HuH-7 (cell line): Measurements from ENCODE around the gene RORB.
A peak's percentile ranks its signal among the peaks of the same experiment; 100 is the strongest.
"Not testable (repeated sequence)": the region's sequence is repeated elsewhere in the genome, so short reads cannot be mapped to it uniquely, and the experiment has no call there.

Experiments used
- DNase-seq: peaks from one replicate; pipeline ENCODE4 v3.0.0; 2011; ENCODE audit warnings: low spot score

Gene RORB

DNA sequence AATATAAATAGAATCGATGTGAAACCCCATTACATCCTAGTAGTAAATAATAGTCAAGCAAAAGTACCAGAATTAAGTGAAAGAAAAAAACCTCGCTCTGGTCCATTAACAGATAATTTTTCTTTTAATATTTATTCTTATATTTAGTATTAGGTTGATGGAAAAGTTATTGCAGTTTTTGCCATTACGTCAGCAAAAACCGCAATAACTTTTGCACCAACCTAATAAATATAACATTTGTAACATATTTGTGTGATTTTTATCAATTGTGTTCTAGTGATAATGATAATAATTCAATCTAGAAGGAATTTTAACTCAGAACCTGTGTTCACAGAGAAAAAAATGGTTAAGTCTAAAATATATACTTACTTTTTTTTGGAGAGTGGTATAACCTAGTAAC is 16.1 kb downstream of the RORB start:
- DNase-seq, result no peak

DNA sequence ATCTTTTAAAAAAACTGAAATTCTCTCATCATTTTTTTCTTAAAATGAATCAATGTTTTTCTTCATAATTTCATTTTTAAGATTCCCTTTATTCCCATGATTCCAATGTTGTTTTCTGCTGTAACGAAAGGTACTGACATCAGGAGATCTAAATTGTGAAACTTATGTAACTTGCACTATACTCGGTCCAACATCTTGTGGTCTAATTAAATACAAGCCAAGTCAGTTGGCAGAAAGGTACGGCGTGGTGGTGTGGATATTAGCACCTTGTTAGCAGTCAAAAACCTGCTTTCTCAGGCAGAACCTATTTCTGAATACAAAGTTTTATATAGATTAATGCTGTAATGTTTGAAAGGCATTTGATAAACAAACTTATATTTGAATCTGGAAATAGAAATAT is 20.1 kb downstream of the RORB start:
- no peak for DNase-seq

DNA sequence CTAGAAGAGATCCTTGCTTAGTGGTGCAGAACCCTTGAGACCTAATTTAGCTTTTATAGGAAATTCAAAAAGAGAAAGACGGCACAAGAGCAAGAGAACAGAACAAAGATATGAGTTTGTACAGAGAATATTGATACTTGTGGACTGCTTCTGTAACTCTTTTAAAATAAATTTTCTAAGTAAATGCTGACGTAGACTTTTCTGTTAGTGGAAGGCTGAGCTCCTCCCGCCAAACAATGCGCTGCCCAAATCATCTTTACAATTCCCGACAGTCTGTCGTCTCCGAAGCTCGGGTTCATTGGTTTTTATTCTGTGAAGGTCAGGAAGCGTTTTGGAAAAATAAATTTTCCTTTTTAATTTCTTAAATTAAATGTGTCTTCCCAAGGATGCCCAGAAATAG is 22.3 kb downstream of the RORB start:
- no peak for DNase-seq

DNA sequence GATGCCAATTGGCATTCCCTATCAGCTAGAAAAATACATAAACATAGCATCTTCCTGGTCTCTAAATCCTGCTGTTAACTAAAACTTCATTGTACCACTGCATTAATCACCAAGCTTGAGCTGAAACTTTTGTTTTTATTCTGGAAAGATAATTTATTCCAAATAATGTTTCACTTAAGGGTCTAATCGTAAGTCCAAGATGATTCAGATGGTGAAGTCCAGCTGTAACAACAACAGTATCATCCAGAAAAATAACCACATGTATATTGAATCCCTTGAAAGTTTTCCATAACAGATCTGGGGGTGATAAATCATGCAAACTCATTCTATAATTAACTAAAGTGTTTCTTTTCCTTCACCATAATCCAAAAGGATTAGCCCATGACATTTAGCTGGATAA is 23.9 kb downstream of the RORB start:
- DNase-seq, result no peak

DNA sequence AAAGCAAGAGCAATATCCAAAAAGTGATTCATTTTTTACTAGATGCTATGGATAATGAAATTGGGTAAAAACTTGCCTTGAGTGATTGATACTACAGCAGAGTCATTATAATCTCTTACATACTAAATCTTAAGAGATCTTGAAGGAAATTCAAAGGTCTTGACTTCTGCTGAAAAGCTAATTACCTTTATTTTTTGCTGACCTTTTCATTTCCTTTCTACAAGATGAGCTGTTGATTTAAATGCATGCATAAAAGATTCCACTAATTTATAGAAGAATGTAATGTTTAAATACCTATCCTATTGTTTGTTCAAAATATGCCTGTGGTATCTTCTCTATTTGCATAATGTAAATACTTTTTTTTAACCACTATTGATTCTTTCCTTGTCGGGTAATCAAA is 27.2 kb downstream of the RORB start:
- DNase-seq, result no peak

DNA sequence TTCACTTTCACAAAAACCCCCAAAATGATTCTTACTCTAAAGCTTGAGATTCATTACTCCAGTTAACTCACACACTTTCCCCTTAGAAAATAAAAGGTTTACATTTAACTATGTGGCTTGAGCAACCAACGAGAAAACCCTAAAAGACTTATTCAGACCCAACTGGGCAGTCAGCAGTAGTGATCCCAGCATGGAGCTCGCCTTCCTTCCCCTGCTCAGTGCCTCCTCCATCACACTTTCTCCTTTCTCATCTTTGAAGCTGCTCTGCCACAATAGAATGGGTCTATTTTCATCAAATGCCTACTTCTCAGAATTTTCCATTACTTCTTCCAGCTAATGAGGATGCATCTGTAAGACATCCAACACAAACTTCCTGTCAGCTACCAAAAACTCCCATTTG is 29.1 kb downstream of the RORB start:
- DNase-seq, result no peak

DNA sequence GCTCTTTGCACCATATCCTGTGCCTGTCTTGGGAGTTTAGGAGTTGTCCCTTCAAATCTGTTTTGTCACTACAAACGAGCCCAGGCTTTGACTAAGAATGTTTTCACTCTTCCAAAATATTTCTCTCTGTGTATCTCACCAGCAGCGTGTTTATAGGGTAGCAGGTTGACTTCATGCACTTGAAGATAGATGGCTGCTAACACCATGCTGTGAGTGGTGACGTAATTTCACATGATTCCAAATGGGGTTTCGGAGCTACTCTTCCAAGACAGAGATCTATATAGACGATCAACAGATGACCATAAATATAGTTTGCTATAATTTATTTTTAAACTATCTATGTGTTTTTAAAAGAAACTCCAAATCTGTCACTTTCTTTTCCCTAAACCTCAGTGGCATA is 30.6 kb downstream of the RORB start:
- no peak for DNase-seq

DNA sequence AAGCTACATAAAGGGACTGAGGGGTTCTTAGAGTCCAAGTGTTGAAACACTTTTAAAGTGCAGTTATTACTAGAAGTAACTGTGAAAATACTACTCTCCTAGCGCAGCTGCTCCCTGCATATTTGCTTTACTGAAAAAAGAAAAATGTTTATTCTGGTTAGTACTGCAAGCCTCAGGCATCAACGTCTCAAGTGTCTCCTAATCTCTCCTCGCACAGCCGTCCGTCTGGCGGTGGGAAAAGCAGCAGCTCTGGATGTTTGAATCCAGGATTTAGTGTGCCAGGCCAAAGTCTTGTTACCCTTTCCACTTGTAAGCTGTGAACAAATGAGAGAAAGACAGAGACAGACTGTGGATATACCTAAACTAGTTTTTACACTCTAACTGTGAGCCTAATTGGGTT is 31.1 kb downstream of the RORB start:
- DNase-seq, result no peak

DNA sequence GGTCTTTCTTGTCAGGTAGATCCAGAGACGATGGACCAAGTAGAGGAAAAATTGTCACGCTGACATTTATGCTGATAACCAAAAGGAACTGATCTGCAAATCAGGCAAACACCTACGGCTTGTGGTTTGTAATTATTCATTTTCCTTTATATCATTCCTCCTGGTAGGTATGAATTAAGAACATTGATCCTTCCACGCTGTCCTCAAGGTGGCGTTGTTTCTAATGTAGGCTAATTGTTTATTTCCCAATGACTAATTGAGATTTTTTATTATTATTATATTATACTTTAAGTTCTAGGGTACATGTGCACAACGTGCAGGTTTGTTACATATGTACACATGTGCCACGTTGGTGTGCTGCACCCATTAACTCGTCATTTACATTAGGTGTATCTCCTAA is 33.3 kb downstream of the RORB start:
- not testable (repeated sequence) for DNase-seq

DNA sequence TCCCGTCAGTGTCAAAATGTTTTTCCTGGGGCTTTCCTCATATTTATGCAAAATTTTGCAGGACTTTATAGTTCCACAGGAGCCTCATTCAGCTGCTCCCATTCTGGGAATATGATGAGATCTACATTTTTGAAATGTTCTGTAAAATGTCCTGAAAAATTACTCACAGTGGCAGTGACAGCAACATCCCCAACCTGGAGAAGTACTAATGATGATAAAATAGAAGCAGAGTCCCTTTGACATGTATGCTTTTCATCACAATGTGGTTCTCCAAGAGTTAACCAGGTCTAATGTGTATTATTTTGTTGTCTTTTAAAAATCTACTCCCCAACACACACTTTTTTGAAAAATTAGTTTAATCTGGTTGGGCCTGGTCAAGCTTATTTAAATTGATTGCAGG is 36.1 kb downstream of the RORB start:
- DNase-seq, result no peak

DNA sequence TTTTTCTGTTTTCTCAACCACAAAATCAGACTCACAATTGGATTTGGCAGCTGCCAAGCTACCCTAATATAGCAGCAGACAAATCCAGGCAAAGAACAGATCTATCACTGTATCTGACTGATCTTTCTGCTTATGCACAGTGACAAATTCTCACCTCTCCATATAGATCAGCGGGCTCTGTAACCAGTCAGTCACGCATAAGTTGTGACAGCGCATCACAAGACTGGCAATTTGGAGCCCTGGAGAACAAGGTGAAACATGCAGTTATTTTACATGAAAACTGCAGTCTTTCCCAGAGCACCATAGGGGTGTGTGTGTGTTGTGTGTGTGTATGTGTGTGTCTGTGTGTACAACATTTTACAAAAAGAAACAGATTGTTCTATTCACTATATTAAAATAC is 37.7 kb downstream of the RORB start:
- DNase-seq, result no peak

DNA sequence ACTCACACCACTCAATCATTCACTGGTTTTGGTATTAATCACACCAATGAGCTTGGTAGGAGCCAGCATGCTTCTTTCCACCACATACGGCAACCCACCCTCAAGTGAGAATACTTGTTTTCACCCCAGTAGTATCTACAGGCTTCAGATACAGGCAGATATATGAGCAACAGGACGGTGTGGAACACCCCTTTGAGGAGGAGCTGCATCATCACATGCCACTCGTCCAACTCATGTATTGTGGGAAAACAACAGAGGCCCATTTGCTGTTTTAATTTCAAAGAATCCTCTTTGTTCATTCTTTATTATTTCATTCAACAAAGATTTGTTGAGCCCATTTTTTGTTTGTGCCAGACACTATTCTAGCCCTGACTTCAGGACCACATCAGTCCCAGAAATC is 46.0 kb downstream of the RORB start:
- DNase-seq, result no peak

DNA sequence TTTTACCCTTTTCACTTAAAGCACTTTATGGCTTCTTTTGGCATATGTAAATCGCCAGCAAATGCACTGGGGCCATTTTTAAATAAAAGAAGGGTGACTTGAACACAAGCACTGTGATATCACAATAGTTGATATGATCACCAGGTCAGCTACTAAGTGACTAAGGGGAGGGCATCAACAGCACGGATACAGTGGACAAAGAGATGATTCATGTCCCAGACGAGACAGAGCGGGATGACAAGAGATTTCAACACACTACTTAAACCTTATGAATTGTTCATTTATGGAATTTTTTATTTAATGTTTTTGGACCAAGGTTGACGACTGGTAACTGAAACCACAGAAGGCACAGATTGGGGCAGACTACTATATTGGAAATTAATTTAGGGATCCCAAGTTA is 54.1 kb downstream of the RORB start:
- DNase-seq, result no peak

DNA sequence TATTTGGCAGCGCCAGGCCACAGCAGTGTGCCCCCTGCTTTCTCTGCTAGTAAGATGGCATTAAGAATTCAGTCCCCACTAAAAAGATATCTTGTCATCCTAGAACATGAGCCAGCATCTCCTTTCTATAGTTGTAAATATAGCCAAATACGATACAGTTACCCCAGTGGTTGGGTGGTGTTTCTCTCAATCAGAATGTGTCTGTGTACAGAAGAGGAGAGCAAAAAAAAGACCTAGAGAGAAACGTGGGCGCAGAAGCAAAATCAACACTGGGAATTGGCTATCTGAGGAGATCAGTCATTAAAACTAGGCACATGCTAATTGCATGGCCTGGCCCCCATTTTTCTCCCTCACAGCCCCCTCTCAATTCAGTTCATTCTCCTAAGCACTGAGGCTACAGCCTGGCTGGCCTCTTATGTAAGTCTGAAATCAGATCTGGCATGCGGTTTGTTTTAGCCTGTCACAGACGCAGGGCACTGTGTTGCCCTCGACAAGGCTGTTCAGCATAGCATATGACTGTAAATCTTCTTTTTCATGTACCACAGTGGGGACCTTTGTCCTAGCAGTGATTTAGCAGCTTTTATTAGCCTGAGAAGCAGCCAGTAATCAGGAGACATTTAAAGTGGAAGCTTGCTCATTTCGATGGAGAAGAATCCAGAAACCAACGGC is 57.8 kb downstream of the RORB start:
- DNase-seq, result no peak

DNA sequence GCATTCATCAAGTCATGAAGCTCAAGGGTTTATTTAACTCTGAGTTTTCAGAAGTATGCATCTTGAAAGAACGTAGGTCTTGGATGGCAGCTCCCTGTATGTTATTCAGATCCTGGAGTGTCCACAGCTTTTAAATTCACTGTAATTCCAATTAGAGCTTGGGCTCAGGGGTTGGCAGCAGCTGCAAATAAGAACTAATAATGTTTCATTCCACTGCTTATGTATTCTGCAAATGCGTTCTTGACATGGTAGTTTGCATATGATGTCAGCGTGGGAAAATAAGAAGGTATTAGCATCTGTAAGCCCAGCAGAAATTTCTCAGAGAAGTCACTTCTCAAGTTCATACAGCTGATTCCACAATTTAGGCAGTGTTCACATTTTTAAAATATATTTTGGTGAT is 58.4 kb downstream of the RORB start:
- no peak for DNase-seq

DNA sequence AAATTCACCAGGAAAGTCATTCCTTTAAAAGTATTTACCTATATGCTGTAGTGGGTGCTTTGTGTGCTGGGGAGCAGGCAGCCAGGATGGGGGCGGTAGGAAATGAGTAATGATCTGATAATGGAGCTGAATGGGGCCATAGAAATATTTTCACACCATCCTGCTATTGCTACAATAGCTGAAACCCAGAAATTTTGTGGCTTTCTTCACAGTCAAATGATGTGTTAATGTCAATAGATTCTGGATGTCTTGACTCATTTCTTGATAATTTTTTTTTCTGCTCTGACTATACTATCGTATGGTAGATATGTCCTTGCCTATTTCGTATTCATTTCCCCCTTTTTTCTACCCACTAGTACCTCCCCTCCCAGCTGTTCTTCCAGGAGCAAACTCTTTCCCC is 59.5 kb downstream of the RORB start:
- DNase-seq, result no peak

DNA sequence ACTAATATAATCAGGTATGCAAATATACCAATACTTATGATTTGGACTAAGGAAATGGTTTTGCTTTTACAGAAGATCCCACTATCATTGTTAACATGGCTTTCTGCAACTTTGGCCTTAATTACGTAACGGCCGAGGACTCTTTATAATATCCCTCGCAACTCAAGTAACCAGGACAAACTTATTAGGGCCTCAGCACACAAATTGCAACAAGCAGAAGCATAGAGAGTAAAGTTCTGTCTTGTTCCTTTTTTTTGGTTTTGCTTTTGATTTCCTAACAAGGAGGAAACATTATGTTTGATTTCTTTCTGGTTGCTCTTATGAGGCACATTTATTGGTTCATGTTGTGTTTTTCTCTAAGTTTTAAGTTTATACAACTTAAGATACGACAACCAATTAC is 60.4 kb downstream of the RORB start:
- no peak for DNase-seq

DNA sequence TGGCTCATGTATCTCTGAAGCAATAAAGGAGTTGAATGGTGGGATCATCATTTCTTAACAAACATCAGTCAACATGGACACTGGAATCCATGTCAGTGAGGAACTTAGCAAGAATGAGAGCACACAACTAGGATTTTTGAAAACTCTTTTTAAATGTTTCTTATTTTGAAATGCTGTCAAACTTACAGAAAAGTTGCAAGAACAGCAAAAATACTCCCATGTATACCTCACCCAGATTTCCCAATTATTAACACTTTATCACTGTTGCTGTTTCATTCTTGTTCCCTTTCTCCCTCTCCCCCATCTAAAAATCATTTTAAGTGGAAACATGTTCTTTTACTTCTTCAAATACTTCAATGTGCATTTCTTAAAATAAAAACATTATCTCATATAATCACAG is 65.5 kb downstream of the RORB start:
- DNase-seq, result no peak

DNA sequence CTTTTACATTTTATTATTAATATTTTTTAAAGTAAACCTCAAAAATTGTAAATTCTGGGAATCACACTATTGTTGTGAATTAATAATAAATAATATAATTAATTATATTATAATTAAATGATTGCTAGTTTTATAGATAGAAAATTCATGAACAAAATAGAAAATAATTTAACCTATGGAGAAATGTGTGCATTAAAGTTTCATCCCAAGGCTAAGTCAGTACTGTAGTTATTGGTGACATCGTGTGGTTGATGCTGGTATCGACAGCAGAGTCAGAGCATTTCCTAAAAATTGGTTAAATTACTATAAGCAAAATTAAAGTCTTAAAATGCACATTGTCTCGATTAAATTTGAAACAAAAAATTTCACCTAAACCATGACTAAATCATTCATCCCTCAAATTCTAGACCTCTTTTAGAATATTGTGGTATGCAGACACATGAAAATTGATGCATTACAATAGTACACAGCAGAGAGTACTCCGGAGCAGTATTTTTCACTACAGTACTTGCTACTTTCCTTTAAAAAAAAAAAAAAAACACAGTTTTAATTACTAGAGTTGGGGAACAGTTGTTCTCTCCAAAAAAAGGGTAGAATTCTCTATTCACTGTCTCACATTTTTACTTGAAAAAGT is 73.9 kb downstream of the RORB start:
- peak; percentile 4 for DNase-seq

DNA sequence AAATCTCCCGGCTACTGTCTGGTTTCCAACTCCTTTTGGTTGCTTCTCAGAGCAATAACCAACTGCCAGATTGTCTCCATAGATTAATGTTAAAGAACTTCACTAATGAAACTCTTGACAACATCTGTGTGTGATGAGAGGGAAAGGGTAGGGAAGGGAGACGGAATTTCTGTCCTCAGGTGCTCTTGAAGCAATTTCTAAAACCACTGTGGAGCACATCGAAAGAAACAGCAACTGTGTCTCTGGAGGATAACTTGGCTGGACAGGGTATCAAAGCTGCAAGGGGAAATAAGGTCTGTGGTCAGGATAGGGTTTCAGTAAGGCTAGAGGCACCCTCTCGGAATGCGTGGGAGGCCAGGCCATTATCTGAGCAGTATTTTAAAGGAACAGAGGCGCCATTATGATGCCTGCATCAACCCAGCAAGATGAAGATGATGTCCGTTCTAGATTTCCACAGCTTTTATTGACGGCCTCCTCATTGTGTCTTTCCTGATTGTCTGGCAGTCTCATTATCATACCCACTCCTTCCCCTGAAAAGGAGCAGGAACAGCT is 76.6 kb downstream of the RORB start:
- no peak for DNase-seq

DNA sequence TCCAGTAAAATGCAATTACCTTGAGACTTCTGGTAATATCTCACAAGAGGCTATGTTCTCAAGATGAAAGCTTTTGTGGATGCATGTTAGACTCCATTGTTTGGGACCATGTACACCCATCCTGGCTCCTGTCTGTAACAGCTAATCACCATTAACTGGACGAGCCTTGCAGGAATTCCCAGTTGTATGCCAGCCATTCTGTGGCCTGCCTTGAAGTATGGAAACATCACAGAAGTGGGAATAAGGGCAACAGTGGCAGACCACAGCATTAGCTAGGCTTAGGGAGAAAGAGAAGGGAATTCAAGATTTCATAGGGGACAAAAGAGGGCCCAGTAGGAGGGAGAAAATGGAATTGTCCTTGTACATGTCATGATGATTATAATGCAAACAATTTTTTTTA is 79.0 kb downstream of the RORB start:
- DNase-seq, result no peak

DNA sequence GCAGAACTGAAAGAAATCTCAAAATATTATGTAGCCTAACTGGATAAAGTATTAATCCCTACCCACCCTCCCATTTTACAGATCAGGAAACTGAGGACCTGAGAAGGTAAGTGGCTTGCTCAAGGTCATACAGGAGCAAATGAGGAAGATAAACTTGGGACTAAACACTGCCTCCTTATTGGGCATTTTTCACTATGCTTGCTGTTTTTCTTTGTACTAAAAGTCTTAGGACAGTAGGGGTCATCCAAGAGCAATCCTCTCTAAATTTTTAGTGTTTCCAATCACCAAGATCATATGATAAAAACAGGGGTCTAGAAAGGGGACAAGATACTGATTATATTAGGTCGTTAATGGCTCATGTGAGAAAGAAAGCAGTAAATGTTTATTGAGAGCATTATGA is 80.8 kb downstream of the RORB start:
- DNase-seq, result no peak

DNA sequence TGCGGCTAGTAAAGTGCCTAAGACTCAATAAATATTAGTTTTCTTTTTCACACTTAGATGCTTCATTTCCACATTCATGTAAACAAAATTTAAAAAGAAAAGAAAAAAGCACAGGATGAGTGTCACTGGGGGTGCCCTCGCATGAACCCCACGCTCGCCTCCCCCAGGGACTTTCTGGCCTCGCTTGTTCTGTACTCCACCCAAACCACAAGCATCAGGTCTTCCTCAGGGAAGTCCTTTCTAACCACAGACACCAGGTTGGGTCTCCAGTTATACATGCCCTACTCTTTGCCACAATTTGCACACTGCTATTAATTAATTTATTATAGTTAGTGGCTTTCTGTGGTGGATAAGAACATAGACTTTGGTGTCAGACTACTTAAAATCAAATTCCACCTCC is 92.4 kb downstream of the RORB start:
- DNase-seq, result no peak

DNA sequence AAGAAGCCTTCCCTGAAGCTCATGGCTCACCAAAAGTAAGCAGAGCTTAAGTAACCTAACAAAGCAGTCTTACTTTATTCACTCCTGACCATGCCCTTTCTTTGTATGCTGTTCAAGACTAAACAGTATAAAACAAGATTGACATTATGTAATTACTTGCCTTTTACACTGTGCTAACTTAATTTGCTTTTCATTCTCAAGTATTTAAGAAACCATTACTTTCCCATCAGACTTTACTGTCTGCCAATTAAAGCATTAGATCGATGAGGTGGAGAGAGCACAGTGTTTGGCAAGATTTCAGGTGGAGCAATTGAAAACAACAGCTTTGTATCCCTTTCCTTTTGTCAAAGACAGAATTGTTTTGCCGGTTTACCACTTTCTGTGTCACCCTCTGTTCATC is 98.2 kb downstream of the RORB start:
- DNase-seq, result no peak
